Spinal cord (tissue), 10 donors: ENCODE measurements around the gene PSMB7. TPM values are rescaled to one million over a fixed set of nuclear protein-coding genes. Genes with fewer than 3 reads are reported as not detected.
A peak's percentile ranks its signal among the peaks of the same experiment; 100 is the strongest.

Source experiments
- DNase-seq, 6 donors: peaks; one replicate each; pipeline versions ENCODE4 v3.0.0 to v3.0.0-alpha.2; 2013 to 2015; ENCODE audit warnings: low spot score in 6 of 6, low read depth in 4 of 6
- H3K27ac ChIP-seq: one replicate; pipeline ENCODE4 v1.5.1; 2013; ENCODE audit warnings: low read depth, low read length, control low read depth
- H3K27me3 ChIP-seq: one replicate; pipeline ENCODE4 v1.6.1; 2013; ENCODE audit warnings: low read length; ENCODE audit not compliant: control insufficient read depth, insufficient read depth
- H3K36me3 ChIP-seq: one replicate; pipeline ENCODE4 v1.6.1; 2013; ENCODE audit warnings: low read length; ENCODE audit not compliant: control insufficient read depth, insufficient read depth
- H3K4me1 ChIP-seq: one replicate; pipeline ENCODE4 v1.6.1; 2013; ENCODE audit warnings: low read length; ENCODE audit not compliant: control insufficient read depth, insufficient read depth
- H3K4me3 ChIP-seq: one replicate; pipeline ENCODE4 v1.5.1; 2013; ENCODE audit warnings: low read depth, low read length, control low read depth
- H3K9me3 ChIP-seq: one replicate; pipeline ENCODE4 v1.6.1; 2013; ENCODE audit warnings: low read length; ENCODE audit not compliant: control insufficient read depth, insufficient read depth
- WGBS: methylation state at CpG from one replicate; pipeline ENCODE4 v1.1.5; 2013; ENCODE audit warnings: missing lambda C conversion rate; ENCODE audit not compliant: insufficient coverage; 5-methylcytosine and 5-hydroxymethylcytosine counted together
- polyA plus RNA-seq, 2 donors: library from polyadenylated mRNA; unstranded; fragments of 120-200 nt; gene quantifications; one replicate each; pipeline ENCODE4 v1.2.1, GENCODE V29; 2013; ENCODE audit not compliant: insufficient read length in 2 of 2
- total RNA-seq, 2 donors: library from RNA; depleted of rRNA in 1 of 2; stranded (reverse); fragments of 120-200 nt in 1 of 2; fragments of >200 nt in 1 of 2; gene quantifications; one replicate each; pipeline versions ENCODE4 v1.2.3 to v1.2.4, GENCODE V29; 2013 to 2014
- donor health status: healthy.

PSMB7 gene
- total and polyA plus RNA-seq, 4 donors = 154 to 244 (median 208) TPM

DNA sequence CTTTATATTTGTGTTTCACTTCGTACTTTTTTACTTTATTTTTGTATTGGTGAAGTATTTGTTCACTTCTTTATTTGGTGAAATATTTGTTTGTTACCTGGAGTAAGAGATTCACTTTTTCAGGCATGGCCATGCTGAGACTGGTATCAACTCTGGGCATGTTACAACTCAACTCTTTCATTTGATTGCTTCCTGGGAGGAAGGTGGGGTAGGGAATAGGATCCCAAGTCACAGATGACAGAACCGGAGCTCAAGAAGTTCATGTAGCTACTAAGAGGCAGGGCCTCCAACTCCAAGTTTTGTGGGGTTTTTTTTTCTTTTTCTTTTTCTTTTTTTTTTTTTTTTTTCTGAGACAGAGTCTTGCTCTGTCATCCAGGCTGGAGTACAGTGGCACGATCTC is 28.9 kb upstream of the PSMB7 start:
- no peak overlapping the region for H3K27ac ChIP-seq
- DNase-seq = no peak
- H3K4me1 ChIP-seq = peaks cover 22% of the 10 kb centered on the region
- no peak overlapping the region for H3K4me3 ChIP-seq
- H3K36me3 ChIP-seq = no peaks in the 10 kb centered on the region
- no peaks in the 10 kb centered on the region for H3K9me3 ChIP-seq
- peaks cover 4% of the 10 kb centered on the region for H3K27me3 ChIP-seq
- 83% methylated on average over 1 of the region's 3 CpGs for WGBS

DNA sequence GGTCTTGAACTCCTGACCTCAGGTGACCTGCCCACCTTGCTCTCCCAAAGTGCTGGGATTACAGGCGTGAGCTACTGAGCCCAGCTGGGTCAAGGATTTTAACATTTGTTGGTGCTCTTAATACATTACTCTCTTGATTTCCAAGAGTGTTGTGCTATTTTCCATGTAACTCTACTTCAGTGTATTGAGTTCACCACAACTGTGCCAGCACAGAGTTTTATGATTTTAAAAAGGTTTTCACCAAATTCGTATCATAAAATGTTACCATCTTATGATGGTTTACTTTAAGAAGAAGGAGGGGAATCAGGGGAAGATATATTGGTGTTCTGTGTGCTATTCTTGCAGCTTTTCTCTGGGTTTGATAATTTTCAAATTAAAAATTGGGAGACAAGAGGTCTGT is 28.4 kb upstream of the PSMB7 start:
- Histone ChIP-seq H3K36me3 (no peaks in the 10 kb centered on the region), H3K27ac (no peak overlapping the region), H3K4me1 (peaks cover 20% of the 10 kb centered on the region), H3K4me3 (no peak overlapping the region), H3K9me3 (no peaks in the 10 kb centered on the region), H3K27me3 (peaks cover 4% of the 10 kb centered on the region)
- no peak for DNase-seq
- no CpG with 5 or more reads among the region's 2 CpGs for WGBS

DNA sequence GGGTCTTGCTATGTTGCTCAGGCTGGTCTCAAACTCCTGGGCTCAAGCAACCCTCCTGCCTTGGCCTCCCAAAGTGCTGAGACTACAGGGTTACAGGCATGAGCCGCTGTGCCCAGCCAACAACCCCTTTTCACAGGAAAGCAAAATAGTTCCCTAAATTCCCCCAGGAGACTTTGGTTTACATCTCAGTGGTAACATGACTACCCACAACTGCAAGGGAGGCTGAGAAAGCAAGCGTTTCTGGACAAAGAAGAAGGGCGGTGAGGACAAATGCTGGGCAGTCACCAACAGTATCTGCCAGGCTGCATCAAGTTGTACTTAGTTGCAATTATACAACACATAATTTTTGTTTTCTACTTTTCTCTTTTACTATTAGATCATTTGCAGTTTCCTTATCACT is 27.6 kb upstream of the PSMB7 start:
- no peaks in the 10 kb centered on the region for H3K36me3 ChIP-seq
- no peaks in the 10 kb centered on the region for H3K9me3 ChIP-seq
- 53% methylated on average over 2 of the region's 3 CpGs for WGBS
- peaks cover 5% of the 10 kb centered on the region for H3K27me3 ChIP-seq
- no peak overlapping the region for H3K27ac ChIP-seq
- no peak for DNase-seq
- H3K4me3 ChIP-seq = no peak overlapping the region
- H3K4me1 ChIP-seq = peaks cover 12% of the 10 kb centered on the region

DNA sequence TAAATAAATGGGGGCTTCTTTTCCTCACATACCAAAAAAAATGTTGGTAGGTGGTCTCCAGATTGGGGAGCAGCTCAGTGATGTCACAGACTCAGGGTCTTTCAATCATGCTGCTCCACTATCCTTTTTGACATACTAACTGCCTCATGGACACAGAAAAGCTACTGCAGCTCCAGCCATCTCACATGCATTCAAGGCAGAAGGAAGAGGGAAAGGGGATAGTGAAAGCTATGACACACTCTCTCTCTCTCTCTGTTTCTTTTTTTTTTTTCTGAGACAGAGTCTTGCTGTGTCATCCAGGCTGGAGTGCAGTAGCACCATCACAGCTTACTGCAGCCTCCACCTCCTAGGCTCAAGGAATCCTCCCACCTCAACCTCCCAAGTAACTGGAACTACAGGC is 27.1 kb upstream of the PSMB7 start:
- Histone ChIP-seq H3K4me3 (no peak overlapping the region), H3K36me3 (no peaks in the 10 kb centered on the region), H3K27me3 (peaks cover 5% of the 10 kb centered on the region), H3K9me3 (no peaks in the 10 kb centered on the region), H3K4me1 (peaks cover 8% of the 10 kb centered on the region), H3K27ac (no peak overlapping the region)
- DNase-seq = no peak

DNA sequence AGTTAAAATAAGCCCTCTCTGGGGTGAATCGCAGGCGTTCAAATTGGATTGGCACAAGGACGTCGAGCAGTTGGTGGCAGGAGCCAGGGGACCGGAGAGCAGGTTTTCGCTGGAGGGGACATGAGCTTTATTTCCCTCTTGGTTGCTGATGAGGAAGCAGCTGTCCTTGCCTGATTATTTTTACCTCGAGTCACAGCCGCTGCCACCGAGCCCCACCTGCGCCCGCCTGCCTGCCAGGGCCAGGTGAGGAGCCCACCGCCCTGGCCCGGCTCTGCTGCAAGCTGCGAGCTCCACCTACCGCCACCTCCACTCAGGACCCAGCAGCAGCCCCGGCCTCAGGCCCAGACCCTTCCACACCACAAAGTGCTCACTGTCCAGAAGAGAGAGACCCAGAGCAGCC is 26.0 kb upstream of the PSMB7 start:
- no peak overlapping the region for H3K27ac ChIP-seq
- 71% methylated on average over 14 of the region's 16 CpGs for whole genome bisulfite sequencing
- H3K4me1 ChIP-seq = no peaks in the 10 kb centered on the region
- H3K9me3 ChIP-seq = no peaks in the 10 kb centered on the region
- H3K27me3 ChIP-seq = peaks cover 5% of the 10 kb centered on the region
- no peaks in the 10 kb centered on the region for H3K36me3 ChIP-seq
- DNase-seq = peak in 1 of 6 donors; percentile 33
- H3K4me3 ChIP-seq = no peak overlapping the region

DNA sequence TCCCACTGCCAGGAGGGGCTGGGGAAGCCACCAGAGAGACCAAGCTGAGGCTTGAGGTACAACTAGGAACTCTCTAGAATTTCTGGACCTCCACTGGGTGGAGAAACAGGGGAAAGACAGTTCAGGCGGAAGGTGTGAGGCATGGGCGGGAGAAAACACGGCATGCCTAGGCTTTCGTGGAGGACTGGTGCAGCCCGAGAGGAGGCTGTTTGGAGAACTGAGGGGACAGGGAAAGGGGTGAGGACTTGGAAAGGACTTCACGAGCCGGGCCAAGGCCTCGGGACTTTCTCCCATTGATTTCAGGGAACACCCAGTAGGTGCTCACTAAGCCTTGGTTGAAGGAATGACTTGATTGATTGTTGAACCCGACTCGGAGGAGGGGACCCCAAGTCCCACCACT is 25.5 kb upstream of the PSMB7 start:
- H3K27me3 ChIP-seq = peaks cover 5% of the 10 kb centered on the region
- H3K4me1 ChIP-seq = no peaks in the 10 kb centered on the region
- no peak overlapping the region for H3K27ac ChIP-seq
- 78% methylated on average over 7 of the region's 10 CpGs for WGBS
- H3K4me3 ChIP-seq = no peak overlapping the region
- H3K36me3 ChIP-seq = no peaks in the 10 kb centered on the region
- no peak for DNase-seq
- H3K9me3 ChIP-seq = no peaks in the 10 kb centered on the region

DNA sequence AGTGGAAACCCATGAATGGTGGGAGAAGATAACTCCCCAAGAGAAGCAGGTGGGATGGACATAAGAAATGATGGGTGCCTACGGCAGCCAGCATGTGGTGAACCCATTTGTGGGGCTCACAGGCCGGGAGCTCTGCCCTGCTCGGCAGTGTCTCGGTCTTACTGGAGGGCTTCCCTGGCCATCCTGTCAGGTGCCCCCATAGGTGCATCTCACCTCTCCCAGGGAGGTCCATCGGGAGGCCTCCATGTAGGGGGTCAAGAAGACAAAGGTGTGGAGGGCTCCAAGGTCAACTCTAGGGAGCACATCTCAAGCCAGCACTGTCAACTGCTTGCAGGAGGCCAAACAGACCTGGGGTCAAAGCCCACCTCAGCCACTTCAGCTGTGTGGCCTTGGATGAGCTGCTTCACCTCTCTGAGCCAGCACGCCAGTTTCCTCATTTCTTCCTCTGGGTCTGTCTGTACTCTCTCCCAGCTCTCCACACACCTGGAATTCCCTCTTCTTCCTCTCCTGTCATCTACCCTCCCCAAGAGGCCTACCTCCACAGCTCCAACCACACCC is 24.5 kb upstream of the PSMB7 start:
- no peak for DNase-seq
- H3K4me1 ChIP-seq = no peaks in the 10 kb centered on the region
- H3K27ac ChIP-seq = no peak overlapping the region
- no peaks in the 10 kb centered on the region for H3K9me3 ChIP-seq
- H3K36me3 ChIP-seq = no peaks in the 10 kb centered on the region
- no peak overlapping the region for H3K4me3 ChIP-seq
- WGBS = 92% methylated on average over 6 of the region's 6 CpGs
- H3K27me3 ChIP-seq = peaks cover 5% of the 10 kb centered on the region

DNA sequence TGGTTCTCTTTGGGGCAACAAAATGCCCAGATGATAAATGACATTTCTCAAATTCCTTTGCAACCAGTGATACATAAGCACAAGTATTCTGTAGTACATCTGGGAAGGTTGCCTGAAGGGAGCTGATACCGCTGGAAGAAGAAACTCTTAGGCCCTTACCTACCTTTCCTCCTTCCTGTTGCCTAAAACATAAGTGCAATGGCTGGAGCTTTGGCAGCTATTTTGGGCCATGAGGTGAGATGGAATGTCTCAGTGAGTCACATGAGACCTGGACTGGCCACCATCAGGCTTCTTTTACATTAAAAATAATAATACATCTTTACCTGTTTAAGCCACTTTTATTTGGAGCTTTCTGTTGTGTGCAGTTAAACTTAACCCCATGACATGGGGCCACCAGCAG is 23.8 kb upstream of the PSMB7 start:
- no CpG with 5 or more reads among the region's 1 CpG for WGBS
- DNase-seq = no peak
- H3K27me3 ChIP-seq = peaks cover 5% of the 10 kb centered on the region

DNA sequence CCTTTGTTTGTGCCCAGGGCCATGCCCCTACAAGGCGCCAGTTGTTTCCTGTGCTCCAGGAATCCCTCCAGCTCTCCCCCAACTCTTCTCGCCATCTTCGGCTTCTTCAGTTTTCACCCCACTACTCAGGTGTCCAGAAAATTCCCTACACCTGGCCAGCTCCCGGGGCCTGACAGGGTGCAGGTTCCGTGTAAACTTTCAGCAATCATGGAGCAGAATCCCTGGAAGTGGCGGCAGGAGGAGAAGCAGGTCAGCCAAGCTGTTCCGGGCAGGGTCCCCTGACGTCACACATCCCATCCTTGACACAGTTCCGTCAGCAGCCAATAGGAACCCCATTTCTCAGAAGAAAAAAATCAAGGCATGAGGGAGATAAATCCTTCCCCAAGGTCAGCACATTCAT is 22.8 kb upstream of the PSMB7 start:
- Histone ChIP-seq H3K9me3 (no peaks in the 10 kb centered on the region), H3K36me3 (no peaks in the 10 kb centered on the region), H3K4me3 (no peak overlapping the region), H3K27me3 (peaks cover 5% of the 10 kb centered on the region), H3K27ac (no peak overlapping the region), H3K4me1 (no peaks in the 10 kb centered on the region)
- no peak for DNase-seq
- 91% methylated on average over 8 of the region's 9 CpGs for WGBS

More for the DNA sequence above, 23.8 kb upstream of the PSMB7 start:
- H3K36me3 ChIP-seq = no peaks in the 10 kb centered on the region
- no peaks in the 10 kb centered on the region for H3K9me3 ChIP-seq
- H3K4me3 ChIP-seq = no peak overlapping the region
- H3K4me1 ChIP-seq = no peaks in the 10 kb centered on the region
- no peak overlapping the region for H3K27ac ChIP-seq

DNA sequence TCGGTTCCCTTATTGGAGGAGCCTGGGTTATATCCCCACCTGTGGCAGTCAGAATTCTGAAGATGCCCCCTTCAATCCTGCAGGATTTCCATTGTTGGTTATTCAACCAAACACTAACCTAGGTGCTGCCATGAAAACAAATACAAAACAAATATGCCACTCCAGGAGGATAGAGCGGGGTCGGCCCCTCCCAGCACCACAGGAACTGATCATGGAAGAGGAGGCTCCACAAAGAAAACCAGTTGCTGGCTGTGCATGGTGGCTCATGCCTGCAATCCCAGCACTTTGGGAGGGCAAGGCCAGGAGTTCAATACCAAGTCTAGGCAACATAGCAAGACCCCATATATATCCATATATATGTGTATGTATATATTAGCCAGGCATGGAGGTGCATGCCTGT is 21.8 kb upstream of the PSMB7 start:
- no peak overlapping the region for H3K27ac ChIP-seq
- H3K36me3 ChIP-seq = no peaks in the 10 kb centered on the region
- peaks cover 5% of the 10 kb centered on the region for H3K27me3 ChIP-seq
- 93% methylated on average over 3 of the region's 3 CpGs for WGBS
- H3K4me1 ChIP-seq = no peaks in the 10 kb centered on the region
- DNase-seq = no peak
- H3K4me3 ChIP-seq = no peak overlapping the region
- no peaks in the 10 kb centered on the region for H3K9me3 ChIP-seq
